Measurements from ENCODE around the gene PASK. TPM values are rescaled to one million over a fixed set of nuclear protein-coding genes. Genes with fewer than 3 reads are reported as not detected.
"Not testable (repeated sequence)": the region's sequence is repeated elsewhere in the genome, so short reads cannot be mapped to it uniquely, and the experiment has no call there.

Gene PASK
- polyA plus RNA-seq, 3 donors, result 0.56 to 4.3 (median 0.70) TPM

DNA sequence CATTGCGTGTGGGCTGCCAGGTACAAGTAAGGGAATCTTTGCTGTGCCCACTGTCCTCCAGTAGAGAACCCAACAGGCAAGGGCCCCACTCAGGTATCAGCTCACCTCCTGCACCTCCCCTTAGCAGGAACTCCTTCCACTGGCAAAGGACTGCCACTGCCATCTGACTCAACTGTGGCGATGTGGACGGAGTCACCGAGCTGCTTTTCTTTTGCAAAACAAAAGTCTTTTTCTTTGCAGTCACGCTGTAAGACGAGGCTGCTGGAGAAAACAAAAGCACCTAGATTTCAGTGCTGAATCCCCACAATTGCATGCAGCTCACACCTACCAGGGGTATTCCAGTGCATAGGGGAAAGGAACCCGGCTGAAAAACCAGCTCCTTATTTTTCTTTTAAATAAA lies 55.1 kb downstream of the PASK start:
- Mint-ChIP-seq H3K4me3 (no peak overlapping the region), H3K36me3 (peaks cover 78 to 85% of the 10 kb centered on the region in 2 donors), H3K27me3 (ENCODE audit: low read depth in 3 of 3) (peaks cover 0 to 2% (median 0%) of the 10 kb centered on the region in 3 donors), H3K9me3 (peaks cover 0 to 1% (median 0%) of the 10 kb centered on the region in 7 donors), H3K4me1 (peaks cover 4% of the 10 kb centered on the region), H3K27ac (peak overlapping the region in 1 of 7 donors; percentile 23)
- no peak overlapping the region for H3K9ac ChIP-seq (ENCODE audit: insufficient read depth, low read length, poor library complexity, severe bottlenecking)
- H3K27me3 ChIP-seq (ENCODE audit: control insufficient read depth in 2 of 2, insufficient read depth in 2 of 2, low read length in 2 of 2), result no peaks in the 10 kb centered on the region
- H3K36me3 ChIP-seq (replicated peaks in 1 of 2; ENCODE audit: control insufficient read depth in 1 of 2, insufficient read depth in 2 of 2, low read length in 2 of 2), result peaks cover 82 to 100% of the 10 kb centered on the region in 2 donors
- H3K27ac ChIP-seq (ENCODE audit: low read depth in 1 of 2, low read length in 2 of 2), result no peak overlapping the region
- H4K20me1 ChIP-seq (ENCODE audit: insufficient read depth, low read length), result peaks cover 41% of the 10 kb centered on the region
- H2AFZ ChIP-seq (ENCODE audit: insufficient read depth, low read depth, low read length, poor library complexity, severe bottlenecking), result no peak overlapping the region
- no peak for DNase-seq
- intact Hi-C loops (cut with micrococcal nuclease), result no loop called here
- no peak overlapping the region for H3K4me3 ChIP-seq (replicated peaks in 1 of 3; ENCODE audit: low read depth in 2 of 3, low read length in 3 of 3)
- H3K4me2 ChIP-seq (replicated peaks; ENCODE audit: extremely low read depth, low read length, poor library complexity, severe bottlenecking), result no peak overlapping the region
- no peaks in the 10 kb centered on the region for H3K9me3 ChIP-seq (replicated peaks in 1 of 2; ENCODE audit: control insufficient read depth in 1 of 2, insufficient read depth in 1 of 2, low read length in 2 of 2)
- H3K79me2 ChIP-seq (ENCODE audit: insufficient read depth, low read length), result peaks cover 12% of the 10 kb centered on the region
- WGBS (ENCODE audit: insufficient coverage), result 97% methylated on average over 4 of the region's 7 CpGs
- H3K4me1 ChIP-seq (ENCODE audit: control insufficient read depth in 1 of 2, insufficient read depth in 2 of 2, low read length in 2 of 2), result no peaks in the 10 kb centered on the region
- TF ChIP-seq, protein P1, sequence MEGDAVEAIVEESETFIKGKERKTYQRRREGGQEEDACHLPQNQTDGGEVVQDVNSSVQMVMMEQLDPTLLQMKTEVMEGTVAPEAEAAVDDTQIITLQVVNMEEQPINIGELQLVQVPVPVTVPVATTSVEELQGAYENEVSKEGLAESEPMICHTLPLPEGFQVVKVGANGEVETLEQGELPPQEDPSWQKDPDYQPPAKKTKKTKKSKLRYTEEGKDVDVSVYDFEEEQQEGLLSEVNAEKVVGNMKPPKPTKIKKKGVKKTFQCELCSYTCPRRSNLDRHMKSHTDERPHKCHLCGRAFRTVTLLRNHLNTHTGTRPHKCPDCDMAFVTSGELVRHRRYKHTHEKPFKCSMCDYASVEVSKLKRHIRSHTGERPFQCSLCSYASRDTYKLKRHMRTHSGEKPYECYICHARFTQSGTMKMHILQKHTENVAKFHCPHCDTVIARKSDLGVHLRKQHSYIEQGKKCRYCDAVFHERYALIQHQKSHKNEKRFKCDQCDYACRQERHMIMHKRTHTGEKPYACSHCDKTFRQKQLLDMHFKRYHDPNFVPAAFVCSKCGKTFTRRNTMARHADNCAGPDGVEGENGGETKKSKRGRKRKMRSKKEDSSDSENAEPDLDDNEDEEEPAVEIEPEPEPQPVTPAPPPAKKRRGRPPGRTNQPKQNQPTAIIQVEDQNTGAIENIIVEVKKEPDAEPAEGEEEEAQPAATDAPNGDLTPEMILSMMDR (IDR thresholded peaks at IDR 0.05), result no peak

DNA sequence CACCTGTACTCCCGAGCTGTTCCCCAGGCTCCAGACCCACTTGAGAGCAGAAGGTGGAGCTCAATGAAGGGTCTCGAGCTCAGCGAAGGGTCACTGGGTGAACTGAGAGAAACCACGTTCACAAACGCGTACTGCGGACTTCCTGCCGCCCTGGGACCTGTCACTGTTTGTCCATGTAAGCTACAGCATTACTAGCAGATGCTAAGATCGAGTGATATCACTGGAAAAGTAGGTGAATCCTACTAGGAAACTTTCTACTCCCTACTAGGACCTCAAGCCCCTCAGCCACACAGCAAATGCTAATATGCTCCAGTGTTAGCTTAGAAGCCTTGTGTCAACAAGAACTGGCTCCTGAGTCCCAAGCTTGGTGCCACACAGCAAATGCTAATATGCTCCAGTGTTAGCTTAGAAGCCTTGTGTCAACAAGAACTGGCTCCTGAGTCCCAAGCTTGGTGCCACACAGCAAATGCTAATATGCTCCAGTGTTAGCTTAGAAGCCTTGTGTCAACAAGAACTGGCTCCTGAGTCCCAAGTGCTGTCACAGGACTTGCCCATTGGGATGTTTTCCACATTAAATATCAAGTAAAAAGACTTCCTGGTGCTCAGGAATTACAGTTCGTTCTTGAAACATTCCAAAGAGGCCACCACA lies 56.0 kb downstream of the PASK start:
- H3K4me1 Mint-ChIP-seq; H3K27me3 Mint-ChIP-seq (ENCODE audit: low read depth in 3 of 3); H3K27me3 ChIP-seq (ENCODE audit: control insufficient read depth in 2 of 2, insufficient read depth in 2 of 2, low read length in 2 of 2); H3K79me2 ChIP-seq (ENCODE audit: insufficient read depth, low read length); H3K4me1 ChIP-seq (ENCODE audit: control insufficient read depth in 1 of 2, insufficient read depth in 2 of 2, low read length in 2 of 2); H3K9me3 Mint-ChIP-seq; H3K4me2 ChIP-seq (replicated peaks; ENCODE audit: extremely low read depth, low read length, poor library complexity, severe bottlenecking); H3K9ac ChIP-seq (ENCODE audit: insufficient read depth, low read length, poor library complexity, severe bottlenecking); H3K4me3 Mint-ChIP-seq; H3K27ac ChIP-seq (ENCODE audit: low read depth in 1 of 2, low read length in 2 of 2); H2AFZ ChIP-seq (ENCODE audit: insufficient read depth, low read depth, low read length, poor library complexity, severe bottlenecking); intact Hi-C loops (cut with micrococcal nuclease); H3K9me3 ChIP-seq (replicated peaks in 1 of 2; ENCODE audit: control insufficient read depth in 1 of 2, insufficient read depth in 1 of 2, low read length in 2 of 2); H3K27ac Mint-ChIP-seq; DNase-seq; H3K4me3 ChIP-seq (replicated peaks in 1 of 3; ENCODE audit: low read depth in 2 of 3, low read length in 3 of 3): not testable (repeated sequence)
- peaks cover 78 to 85% of the 10 kb centered on the region in 2 donors for H3K36me3 Mint-ChIP-seq
- Histone ChIP-seq H4K20me1 (ENCODE audit: insufficient read depth, low read length) (peaks cover 38% of the 10 kb centered on the region), H3K36me3 (replicated peaks in 1 of 2; ENCODE audit: control insufficient read depth in 1 of 2, insufficient read depth in 2 of 2, low read length in 2 of 2) (peaks cover 83 to 100% of the 10 kb centered on the region in 2 donors)
- WGBS (ENCODE audit: insufficient coverage), result 64% methylated on average over 4 of the region's 10 CpGs
